ENCODE results near the gene POLD1.
"Not testable (repeated sequence)": the region's sequence is repeated elsewhere in the genome, so short reads cannot be mapped to it uniquely, and the experiment has no call there.

POLD1 gene

GRCh38 chr19:50439130-50439529 is 55.0 kb downstream of the POLD1 start:
- DNase-seq = not testable (repeated sequence)

DNA sequence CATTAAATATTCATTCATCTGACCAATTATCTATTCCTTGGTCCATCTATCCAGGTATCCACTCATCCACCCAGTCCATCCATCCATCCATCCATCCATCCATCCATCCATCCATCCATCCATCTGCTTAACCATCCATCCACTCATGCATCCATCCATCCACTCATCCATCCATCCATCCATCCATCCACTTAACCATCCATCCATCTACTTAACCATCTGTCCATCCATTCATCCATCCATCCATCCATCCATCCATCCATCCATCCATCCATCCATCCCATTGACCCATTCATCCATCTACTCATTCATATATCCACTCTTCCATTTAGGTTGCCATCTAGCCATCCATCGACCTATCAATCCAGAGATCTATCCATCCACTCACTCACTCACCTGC is 59.9 kb downstream of the POLD1 start:
- DNase-seq = no peak

DNA sequence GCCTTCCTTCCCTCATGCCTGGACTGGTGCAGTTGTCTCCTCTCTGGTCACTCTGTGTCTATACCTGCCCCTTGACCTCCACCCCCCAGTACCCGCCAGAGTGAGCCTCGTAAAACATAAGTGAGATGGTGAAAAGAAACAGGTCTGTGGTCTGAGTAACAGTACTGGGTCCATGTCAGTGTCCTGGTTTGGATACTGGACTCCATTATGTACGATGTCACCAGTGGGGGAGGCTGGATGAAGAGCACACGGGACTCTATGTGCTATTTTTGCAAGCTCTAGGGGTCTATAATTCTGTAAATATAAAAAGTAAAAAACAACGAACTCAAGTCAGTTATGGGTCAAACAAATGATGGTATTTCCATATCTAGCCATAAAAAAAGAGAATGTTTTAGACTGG is 62.9 kb downstream of the POLD1 start:
- no peak for DNase-seq

DNA sequence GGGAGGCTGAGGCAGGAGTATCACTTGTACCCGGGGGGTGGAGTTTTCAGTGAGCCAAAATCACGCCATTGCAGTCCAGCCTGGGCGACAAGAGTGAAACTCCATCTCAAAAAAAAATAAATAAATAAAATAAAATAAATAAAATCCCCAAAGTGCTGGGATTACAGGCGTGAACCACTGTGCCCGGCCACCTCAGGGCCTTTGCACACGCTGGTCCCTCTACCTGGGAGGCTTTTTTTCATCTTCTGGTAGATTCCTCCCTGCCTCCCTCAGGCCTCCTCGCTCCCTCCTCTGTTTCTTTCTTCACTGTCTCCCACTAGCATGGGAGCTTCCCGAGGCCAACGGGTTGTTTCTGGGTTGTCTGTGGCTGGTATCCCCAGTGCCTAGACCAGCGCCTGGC is 63.6 kb downstream of the POLD1 start:
- DNase-seq = no peak

DNA sequence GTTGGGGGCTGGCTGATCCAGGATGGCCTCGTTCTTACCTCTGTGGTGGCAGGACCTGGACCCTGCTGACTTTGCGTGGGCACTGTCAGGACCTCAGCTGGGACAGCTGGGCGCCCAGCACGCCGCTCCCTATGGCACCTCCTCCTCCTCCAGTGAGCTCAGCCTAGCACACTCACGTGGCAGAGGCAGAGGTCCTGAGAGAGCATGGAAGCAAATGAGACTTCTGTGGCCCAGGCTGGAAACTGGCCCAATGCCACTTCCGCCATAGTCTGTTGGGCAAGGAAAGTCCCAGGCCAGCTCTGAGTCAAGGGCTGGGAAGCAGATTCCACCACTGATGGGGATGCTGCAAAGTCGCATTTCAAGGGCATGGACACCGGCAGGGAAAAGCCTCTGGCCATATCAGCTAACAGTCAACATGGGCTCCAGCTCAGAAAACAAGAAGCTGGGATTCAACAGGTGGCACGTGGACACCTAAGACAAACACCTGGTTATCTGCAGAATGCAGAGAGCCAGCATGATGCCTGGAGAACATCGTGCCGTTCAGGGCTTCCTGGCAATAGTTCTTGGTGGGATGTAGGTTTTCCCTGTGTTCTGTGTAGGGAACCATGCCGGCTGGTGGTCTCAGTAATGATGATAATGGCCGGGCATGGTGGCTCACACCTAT is 65.2 kb downstream of the POLD1 start:
- no peak for DNase-seq

- no peak for DNase-seq
These were observed 66.4 kb downstream of the POLD1 start for GRCh38 chr19:50450369-50451222.

- no peak for DNase-seq
These were observed 67.0 kb downstream of the POLD1 start for GRCh38 chr19:50451223-50451534.

- no peak for DNase-seq
These were observed 69.1 kb downstream of the POLD1 start for GRCh38 chr19:50453243-50453642.

- no peak for DNase-seq
These were observed 71.8 kb downstream of the POLD1 start for GRCh38 chr19:50455992-50456391.

DNA sequence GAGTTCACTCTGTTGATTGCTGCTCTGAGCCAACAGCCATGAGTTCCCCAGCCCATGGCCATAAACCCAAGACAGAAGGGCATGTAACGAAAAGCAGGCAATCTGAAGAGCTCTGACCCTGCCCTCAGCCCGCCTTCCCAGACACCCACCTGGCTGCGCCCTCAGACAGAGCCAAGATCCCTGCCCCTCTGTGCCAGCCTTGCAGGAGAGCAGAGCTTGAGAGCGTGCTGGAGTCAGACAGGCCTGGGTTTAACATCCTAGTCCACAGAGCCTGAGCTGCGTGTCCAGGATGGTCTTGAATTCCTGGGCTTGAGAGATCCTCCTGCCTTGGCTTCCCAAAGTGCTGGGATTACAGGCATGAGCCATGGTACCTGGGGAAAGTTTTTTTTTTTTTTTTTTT is 73.2 kb downstream of the POLD1 start:
- DNase-seq = no peak

- no peak for DNase-seq
These were observed 74.4 kb downstream of the POLD1 start for GRCh38 chr19:50458396-50459066.

DNA sequence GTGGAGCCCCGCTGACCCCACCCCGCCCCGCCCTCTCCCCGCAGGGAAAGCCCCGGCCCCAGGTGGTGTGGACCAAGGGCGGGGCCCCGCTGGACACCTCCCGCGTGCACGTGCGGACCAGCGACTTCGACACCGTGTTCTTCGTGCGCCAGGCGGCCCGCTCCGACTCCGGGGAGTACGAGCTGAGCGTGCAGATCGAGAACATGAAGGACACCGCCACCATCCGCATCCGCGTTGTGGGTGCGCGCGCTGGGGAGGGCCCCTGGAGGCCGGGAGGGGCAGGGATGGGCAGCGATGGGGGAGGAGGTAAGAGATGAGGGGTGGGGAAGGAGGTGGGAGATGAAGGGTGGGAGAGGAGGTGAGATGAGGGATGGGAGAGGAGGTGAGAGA is 74.9 kb downstream of the POLD1 start:
- no peak for DNase-seq

GRCh38 chr19:50459638-50460037 is 75.5 kb downstream of the POLD1 start:
- DNase-seq = no peak

DNA sequence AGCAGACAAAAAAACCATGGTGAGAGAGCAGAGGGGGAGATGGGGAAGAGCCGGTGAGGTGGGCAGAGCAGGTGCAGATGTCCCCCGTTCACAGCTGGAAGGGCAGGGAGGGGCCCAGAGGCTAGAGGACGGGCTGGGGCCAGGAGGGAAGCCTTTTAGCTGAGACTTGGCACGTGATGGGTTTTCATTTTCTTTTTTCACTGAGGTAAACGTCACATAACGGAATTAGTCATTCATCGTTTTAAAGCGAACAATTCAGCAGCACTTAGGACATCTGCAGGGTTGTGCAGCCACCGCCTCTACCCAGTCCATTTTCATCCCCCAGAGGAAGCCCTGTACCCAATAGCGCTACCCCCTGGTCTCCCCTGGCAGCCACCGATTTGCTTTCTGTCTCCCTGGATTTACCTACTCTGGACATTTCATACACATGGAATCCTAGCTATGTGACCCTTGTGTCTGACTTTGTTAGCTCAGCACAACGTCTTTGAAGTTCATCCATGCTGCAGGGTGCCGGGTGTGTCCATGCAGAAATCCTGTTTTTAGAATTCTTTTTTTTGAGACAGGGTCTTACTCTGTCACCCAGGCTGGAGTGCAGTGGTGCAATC is 76.1 kb downstream of the POLD1 start:
- DNase-seq = no peak

- DNase-seq = peak; percentile 37
These were observed 77.1 kb downstream of the POLD1 start for GRCh38 chr19:50461066-50461875.

GRCh38 chr19:50462970-50463369 is 78.8 kb downstream of the POLD1 start:
- DNase-seq = no peak

- DNase-seq = no peak
These were observed 80.2 kb downstream of the POLD1 start for GRCh38 chr19:50464348-50464747.

GRCh38 chr19:50465000-50465399 is 80.9 kb downstream of the POLD1 start:
- no peak for DNase-seq

- no peak for DNase-seq
These were observed 82.0 kb downstream of the POLD1 start for GRCh38 chr19:50465986-50466705.

- no peak for DNase-seq
These were observed 82.5 kb downstream of the POLD1 start for GRCh38 chr19:50466706-50467039.

- DNase-seq = no peak
These were observed 83.4 kb downstream of the POLD1 start for GRCh38 chr19:50467566-50467965.
